PC-9 (cell line): ENCODE measurements around the gene ABLIM2. TPM values are rescaled to one million over a fixed set of nuclear protein-coding genes. Genes with fewer than 3 reads are reported as not detected.
A peak's percentile ranks its signal among the peaks of the same experiment; 100 is the strongest.

Experiments
- BruUV-seq: library from RNA; stranded (reverse); fragments of 400-500 nt; replicated peaks from 2 replicates; lab custom pipeline; 2021; lab: Mats Ljungman, UMichigan
- CTCF ChIA-PET: fragments of 300-600 bp; sonication (Branson Sonifier 250); formaldehyde crosslinking; loops from one replicate; lab custom pipeline; 2022; ENCODE audit warnings: antibody characterized with exemption; lab: Charles Lee
- POLR2A ChIA-PET: fragments of 300-600 bp; sonication (Branson Sonifier 250); formaldehyde crosslinking; loops from one replicate; lab custom pipeline; 2022; ENCODE audit warnings: antibody characterized with exemption; ENCODE audit not compliant: unreplicated experiment; lab: Charles Lee
- DNase-seq, 2 experiments: peaks; one replicate each; pipeline versions ENCODE4 v3.0.0 to v3.0.0-alpha.2; 2015 to 2022; ENCODE audit warnings: mixed read lengths in 1 of 2
- H2AFZ ChIP-seq: fragments of 200-600 bp; sonication (generic); 2 replicates; pipeline ENCODE4 v1.8.1; 2017; ENCODE audit warnings: antibody characterized with exemption
- H3F3A ChIP-seq: fragments of 200-600 bp; sonication (generic); 2 replicates; pipeline ENCODE4 v1.8.1; 2017; ENCODE audit warnings: antibody characterized with exemption, mild to moderate bottlenecking, low read depth; ENCODE audit not compliant: insufficient read depth
- H3K27ac ChIP-seq: fragments of 200-600 bp; sonication (generic); 2 replicates; pipeline ENCODE4 v1.6.1; 2016; ENCODE audit warnings: mixed run types
- H3K27me3 ChIP-seq: fragments of 200-600 bp; sonication (generic); 2 replicates; pipeline ENCODE4 v1.6.1; 2016; ENCODE audit warnings: low read depth, mixed run types; ENCODE audit not compliant: insufficient read depth
- H3K36me3 ChIP-seq: fragments of 200-600 bp; sonication (generic); 2 replicates; pipeline ENCODE4 v1.6.1; 2016; ENCODE audit warnings: low read depth, mixed run types
- H3K4me1 ChIP-seq: fragments of 200-600 bp; sonication (generic); replicated peaks from 2 replicates; pipeline ENCODE4 v1.6.1; 2016; ENCODE audit warnings: mixed run types; ENCODE audit not compliant: insufficient read depth
- H3K4me2 ChIP-seq: fragments of 200-600 bp; sonication (generic); 2 replicates; pipeline ENCODE4 v1.6.1; 2017; ENCODE audit warnings: mixed run types
- H3K4me3 ChIP-seq: fragments of 200-600 bp; sonication (generic); 2 replicates; pipeline ENCODE4 v1.6.1; 2016; ENCODE audit warnings: mixed run types
- H3K79me2 ChIP-seq: fragments of 200-600 bp; sonication (generic); 2 replicates; pipeline ENCODE4 v1.6.1; 2017; ENCODE audit warnings: low read depth, mixed run types
- H3K9me2 ChIP-seq: fragments of 200-600 bp; sonication (generic); 2 replicates; pipeline ENCODE4 v1.8.1; 2017; ENCODE audit warnings: mild to moderate bottlenecking; ENCODE audit not compliant: insufficient read depth
- H3K9me3 ChIP-seq: fragments of 200-600 bp; sonication (generic); 2 replicates; pipeline ENCODE4 v1.8.1; 2016; ENCODE audit warnings: low read depth; ENCODE audit not compliant: insufficient read depth
- H4K20me1 ChIP-seq: fragments of 200-600 bp; sonication (generic); 2 replicates; pipeline ENCODE4 v1.8.1; 2017; ENCODE audit not compliant: insufficient read depth
- EZH2 ChIP-seq: fragments of 200-600 bp; sonication (generic); IDR thresholded peaks from 2 replicates; pipeline ENCODE4 v1.8.0; 2017; ENCODE audit warnings: antibody characterized with exemption, low read depth
- intact Hi-C: fragments of 100-400 bp; cut with micrococcal nuclease; formaldehyde crosslinking; loops from one replicate; pipeline ENCODE4 v1.10.0; 2022; ENCODE audit not compliant: unreplicated experiment
- total RNA-seq: library from RNA; stranded (reverse); gene quantifications from 2 replicates; pipeline ENCODE4 v1.2.3, GENCODE V29; 2021
- TF ChIP-seq, protein P1 (sequence below): fragments of 200-600 bp; sonication (generic); conservative IDR thresholded peaks from 2 replicates; pipeline ENCODE4 v1.6.1; 2017; ENCODE audit warnings: mixed run types, antibody characterized with exemption, mild to moderate bottlenecking, moderate library complexity

ABLIM2 gene
- total RNA-seq, 1 experiment from 2014 or later: 1.6 TPM

DNA sequence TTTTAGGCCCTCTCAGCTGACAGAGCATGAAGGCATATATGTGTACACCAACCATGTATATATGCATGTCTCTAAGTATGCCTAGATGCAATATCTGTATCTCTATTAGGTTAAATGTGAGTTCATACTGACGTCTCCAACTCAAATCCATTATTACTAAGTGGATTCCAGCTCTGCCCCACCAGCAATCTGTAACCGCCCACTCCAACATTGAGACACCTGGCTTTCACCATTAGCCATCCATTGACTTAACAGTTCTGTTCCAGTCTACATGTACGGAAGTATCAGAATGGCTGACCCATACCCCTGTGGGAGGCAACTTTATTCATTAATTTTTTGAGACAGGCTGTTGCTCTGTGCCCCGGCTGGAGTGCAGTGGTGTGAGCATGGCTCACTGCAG is 25.4 kb upstream of the ABLIM2 start:
- no peaks in the 10 kb centered on the region for H3K9me2 ChIP-seq
- intact Hi-C loops: loop anchor here (5.0 kb wide), 1 partner anchor 987 kb away; no protein-coding TSS in a partner anchor
- POLR2A ChIA-PET: interaction anchor here (0.6 kb wide), 2 partner anchors 44 to 266 kb away, joined by 4 to 10 read pairs; no protein-coding TSS in a partner anchor
- H3F3A ChIP-seq: peaks cover 38% of the 10 kb centered on the region
- H4K20me1 ChIP-seq: no peaks in the 10 kb centered on the region
- BruUV-seq: no TSS peak
- no peaks in the 10 kb centered on the region for H3K9me3 ChIP-seq
- H3K4me2 ChIP-seq: peak overlapping the region; percentile 62
- H3K4me1 ChIP-seq: peaks cover 40% of the 10 kb centered on the region
- H2AFZ ChIP-seq: no peak overlapping the region
- CTCF ChIA-PET: no interaction called here
- no peak overlapping the region for H3K4me3 ChIP-seq
- no peaks in the 10 kb centered on the region for H3K27me3 ChIP-seq
- no peaks in the 10 kb centered on the region for H3K79me2 ChIP-seq
- no peak for DNase-seq
- TF ChIP-seq EZH2: no peak
- TF ChIP-seq, protein P1, sequence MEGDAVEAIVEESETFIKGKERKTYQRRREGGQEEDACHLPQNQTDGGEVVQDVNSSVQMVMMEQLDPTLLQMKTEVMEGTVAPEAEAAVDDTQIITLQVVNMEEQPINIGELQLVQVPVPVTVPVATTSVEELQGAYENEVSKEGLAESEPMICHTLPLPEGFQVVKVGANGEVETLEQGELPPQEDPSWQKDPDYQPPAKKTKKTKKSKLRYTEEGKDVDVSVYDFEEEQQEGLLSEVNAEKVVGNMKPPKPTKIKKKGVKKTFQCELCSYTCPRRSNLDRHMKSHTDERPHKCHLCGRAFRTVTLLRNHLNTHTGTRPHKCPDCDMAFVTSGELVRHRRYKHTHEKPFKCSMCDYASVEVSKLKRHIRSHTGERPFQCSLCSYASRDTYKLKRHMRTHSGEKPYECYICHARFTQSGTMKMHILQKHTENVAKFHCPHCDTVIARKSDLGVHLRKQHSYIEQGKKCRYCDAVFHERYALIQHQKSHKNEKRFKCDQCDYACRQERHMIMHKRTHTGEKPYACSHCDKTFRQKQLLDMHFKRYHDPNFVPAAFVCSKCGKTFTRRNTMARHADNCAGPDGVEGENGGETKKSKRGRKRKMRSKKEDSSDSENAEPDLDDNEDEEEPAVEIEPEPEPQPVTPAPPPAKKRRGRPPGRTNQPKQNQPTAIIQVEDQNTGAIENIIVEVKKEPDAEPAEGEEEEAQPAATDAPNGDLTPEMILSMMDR: no peak
- H3K36me3 ChIP-seq: no peaks in the 10 kb centered on the region
- H3K27ac ChIP-seq: peak overlapping the region; percentile 75

DNA sequence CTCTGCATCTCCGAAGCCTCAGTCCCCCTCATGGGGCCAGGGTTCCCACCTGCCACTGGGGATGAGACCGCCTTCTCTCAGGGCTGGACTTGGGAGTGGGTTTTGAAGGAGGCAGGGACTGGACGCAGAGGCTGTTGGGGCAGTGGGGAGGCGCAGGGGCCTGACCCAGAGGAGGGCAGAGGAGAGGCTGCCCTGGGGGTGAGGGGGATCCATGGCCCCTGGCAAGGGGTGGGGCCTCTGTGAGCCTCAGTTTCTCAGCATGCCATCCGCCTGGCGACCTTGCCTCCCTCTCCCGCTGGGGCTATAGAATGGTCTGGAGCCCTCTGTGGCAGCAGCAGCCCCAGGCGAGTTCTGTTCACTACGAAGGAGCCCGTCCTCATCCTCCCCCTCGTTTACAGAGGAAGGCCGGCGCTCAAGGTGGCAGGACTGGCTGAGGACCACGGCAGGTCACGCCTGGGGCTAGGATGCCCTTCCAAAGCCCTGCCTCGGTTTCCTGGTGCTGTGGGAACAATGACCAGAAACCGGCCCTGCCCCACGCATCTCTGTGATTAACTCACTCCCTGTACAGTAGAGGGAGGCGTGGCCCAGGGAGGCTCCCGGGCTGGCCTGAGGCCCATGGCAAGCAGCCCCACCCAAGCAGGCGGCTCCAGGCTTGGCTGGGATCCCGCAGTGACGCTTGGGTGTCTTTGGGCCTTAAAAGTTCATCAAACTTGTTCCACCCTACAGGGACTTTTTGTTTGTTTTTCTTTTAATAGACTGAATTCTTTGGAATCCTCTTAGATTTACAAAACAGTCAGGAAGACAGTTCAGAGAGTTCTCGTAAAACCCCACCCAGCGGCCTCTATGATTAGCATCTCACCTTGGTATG is 24.5 kb upstream of the ABLIM2 start:
- intact Hi-C loops: loop anchor here (1.0 to 5.0 kb wide), 3 partner anchors 46 to 986 kb away; no protein-coding TSS in a partner anchor
- BruUV-seq: no TSS peak

DNA sequence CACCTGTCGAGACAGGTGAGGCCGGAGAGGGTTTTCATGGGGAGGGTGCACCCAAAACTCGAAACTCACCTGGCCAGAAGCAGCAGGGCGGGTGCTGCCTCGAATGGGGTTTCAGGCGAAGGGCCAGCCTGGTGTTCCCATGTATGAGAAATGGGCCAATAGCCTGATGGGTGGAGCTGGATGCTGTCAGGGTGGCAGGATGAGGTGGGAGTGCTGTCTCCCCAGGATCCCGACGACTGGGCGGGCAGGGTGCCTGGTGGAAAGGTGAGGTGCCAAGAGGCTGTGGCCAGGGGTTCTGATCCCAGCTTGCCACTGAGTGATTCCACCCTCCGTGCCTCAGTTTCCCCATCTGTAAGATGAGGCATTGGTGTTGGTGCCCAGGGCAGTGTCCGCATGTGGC is 23.7 kb upstream of the ABLIM2 start:
- Histone ChIP-seq H3F3A (peaks cover 38% of the 10 kb centered on the region), H3K4me3 (no peak overlapping the region), H3K9me3 (no peaks in the 10 kb centered on the region), H3K4me1 (peaks cover 40% of the 10 kb centered on the region), H3K9me2 (no peaks in the 10 kb centered on the region), H3K36me3 (no peaks in the 10 kb centered on the region), H2AFZ (no peak overlapping the region), H3K27ac (peak overlapping the region; percentile 72; the same call in 1 of the 2 replicates), H3K4me2 (peak overlapping the region; percentile 55), H3K79me2 (no peaks in the 10 kb centered on the region), H4K20me1 (no peaks in the 10 kb centered on the region), H3K27me3 (no peaks in the 10 kb centered on the region)
- intact Hi-C loops: loop anchor here (2.0 to 5.0 kb wide), 2 partner anchors 47 to 985 kb away; no protein-coding TSS in a partner anchor
- no peak for DNase-seq
- ChIA-PET CTCF (no interaction called here), POLR2A (interaction anchor here (0.5 to 0.8 kb wide), 2 partner anchors 17 to 47 kb away, joined by 3 to 4 read pairs; partner anchors contain the start of gene SH3TC1)
- TF ChIP-seq, protein P1: no peak
- TF ChIP-seq EZH2: no peak
- BruUV-seq: no TSS peak

More for the DNA sequence above, 24.5 kb upstream of the ABLIM2 start:
- H3K4me2 ChIP-seq: peak overlapping the region; percentile 55
- peaks cover 40% of the 10 kb centered on the region for H3K4me1 ChIP-seq
- H3K9me2 ChIP-seq: no peaks in the 10 kb centered on the region
- peak; percentile 97 to 98 for DNase-seq
- peak overlapping the region; percentile 75 for H3K27ac ChIP-seq
- H3F3A ChIP-seq: peaks cover 38% of the 10 kb centered on the region
- H3K36me3 ChIP-seq: no peaks in the 10 kb centered on the region
- H3K79me2 ChIP-seq: no peaks in the 10 kb centered on the region
- CTCF ChIA-PET: no interaction called here
- H3K4me3 ChIP-seq: no peak overlapping the region
- H3K9me3 ChIP-seq: no peaks in the 10 kb centered on the region
- POLR2A ChIA-PET: interaction anchor here (0.6 kb wide), 1 partner anchor 45 kb away, joined by 4 read pairs; no protein-coding TSS in a partner anchor
- no peaks in the 10 kb centered on the region for H3K27me3 ChIP-seq
- no peaks in the 10 kb centered on the region for H4K20me1 ChIP-seq
- TF ChIP-seq EZH2: no peak
- TF ChIP-seq, protein P1: no peak
- no peak overlapping the region for H2AFZ ChIP-seq
